Heart left ventricle (tissue), 16 donors: ENCODE measurements around the gene SETDB2. TPM values are rescaled to one million over a fixed set of nuclear protein-coding genes. Genes with fewer than 3 reads are reported as not detected.

Experiments
- ATAC-seq, 4 donors: fragments of 200-7000 bp; cut with Tn5 transposase; one replicate each; pipeline ENCODE4 v1.9.1; 2020 to 2022; ENCODE audit warnings: moderate library complexity in 4 of 4, mild to moderate bottlenecking in 3 of 4, moderate number of reproducible peaks in 1 of 4
- DNase-seq, 5 donors: peaks; one replicate each; pipeline ENCODE4 v3.0.0-alpha.2; 2020
- H3K27ac ChIP-seq, 12 donors: fragments of 200-600 bp; sonication (generic) in 4 of 12; one replicate each; pipeline versions ENCODE4 v1.5.0 to v1.8.0; 2016 to 2022; ENCODE audit warnings: mild to moderate bottlenecking in 2 of 12
- H3K27me3 ChIP-seq, 9 donors: fragments of 200-600 bp; sonication (generic) in 2 of 9; one replicate each; pipeline versions ENCODE4 v1.5.1 to v1.8.0; 2016 to 2022; ENCODE audit warnings: mild to moderate bottlenecking in 3 of 9
- H3K36me3 ChIP-seq, 9 donors: fragments of 200-600 bp; sonication (generic) in 2 of 9; one replicate each; pipeline versions ENCODE4 v1.5.0 to v1.8.0; 2018 to 2022; ENCODE audit warnings: mild to moderate bottlenecking in 2 of 9
- H3K4me1 ChIP-seq, 12 donors: fragments of 200-600 bp; sonication (generic) in 4 of 12; one replicate each; pipeline versions ENCODE4 v1.5.0 to v1.8.0; 2016 to 2022; ENCODE audit warnings: mild to moderate bottlenecking in 3 of 12
- H3K4me3 ChIP-seq, 12 donors: fragments of 200-600 bp; sonication (generic) in 4 of 12; one replicate each; pipeline versions ENCODE4 v1.5.0 to v1.8.0; 2017 to 2022; ENCODE audit warnings: mild to moderate bottlenecking in 9 of 12, moderate library complexity in 4 of 12
- H3K9me3 ChIP-seq, 12 donors: fragments of 200-600 bp; sonication (generic) in 4 of 12; one replicate each; pipeline versions ENCODE4 v1.5.0 to v1.8.0; 2016 to 2022; ENCODE audit warnings: mild to moderate bottlenecking in 1 of 12
- CTCF ChIP-seq, 12 donors: fragments of 200-600 bp; sonication (generic) in 4 of 12; IDR thresholded peaks; one replicate each; pipeline versions ENCODE4 v1.5.0 to v1.8.0; 2018 to 2022; ENCODE audit warnings: antibody characterized with exemption in 12 of 12, mild to moderate bottlenecking in 5 of 12
- POLR2A ChIP-seq, 2 donors: fragments of 450-650 bp; IDR thresholded peaks; one replicate each; pipeline ENCODE4 v1.6.1; 2017; ENCODE audit warnings: antibody characterized with exemption in 2 of 2, mild to moderate bottlenecking in 2 of 2, moderate library complexity in 2 of 2
- WGBS, 4 donors: extraction: QIAGEN DNeasy Blood & Tissue Kit in 2 of 4; methylation state at CpG; one replicate each; pipeline versions ENCODE4 v1.1.5 to v1.1.7; 2013 to 2018; 5-methylcytosine and 5-hydroxymethylcytosine counted together
- intact Hi-C, 10 donors: fragments of 100-400 bp; cut with DNase I; formaldehyde crosslinking; loops; one replicate each; pipeline versions ENCODE4 v1.11.1 to v1.14.2; 2022
- polyA plus RNA-seq, 2 donors: library from polyadenylated mRNA; stranded (reverse); fragments of 200-250 nt; gene quantifications; one replicate each; pipeline ENCODE4 v1.2.3, GENCODE V29; 2013
- total RNA-seq, 9 donors: library from RNA; depleted of rRNA in 2 of 9; stranded (reverse); fragments of >200 nt in 2 of 9; fragmentation: NEBNext Ultra II Directional in 3 of 9; extraction: Animal tissue kit (Norgen Biotek cat#: 25700) in 3 of 9; gene quantifications; one replicate each; pipeline versions ENCODE4 v1.1.0 to v1.2.4, GENCODE V29; 2016 to 2023
- donor health status: ischemic (EF 13 %, LVEDD 7.1; RV severe dilation, severe dysfunction).
- donor health status: healthy with polysubstance abuse.
- donor health status: DM: no; HTN: yes; CAD: no.
- donor health status: DM: no; HTN: no; CAD: no.
- donor health status: ischemic (EF 25% LVEDD 6.9; RV normal size, moderate dysfunction).
- donor health status: ischemic (EF 25% LVEDD 5.7; RV mildly dilated, moderate dysfunction).
- donor health status: healthy.
- donor health status: DM: yes; HTN: yes; CAD: no.
- donor health status: ischemic (EF 35%, LVEDD 5.7; RV mildly dilated, moderate dysfunction).
- donor health status: nonischemic (EF 11% LVEDD 7.7; RV severe dilation, severe dysfunction).
- donor health status: DM: yes; HTN: yes; CAD: no.
- donor health status: PGD.
- donor health status: ischemic (EF 29% LVEDD 5.4; RV normal size, mild dysfunction).
- donor health status: nonischemic (EF 23%, LVEDD 6.1; RV moderate dilation, normal function).

The SETDB2 gene
- total and polyA plus RNA-seq, 11 donors = 3.7 to 19.8 (median 12.9) TPM

GRCh38 chr13:49404703-49405020, 39.4 kb upstream of the SETDB2 start:
- TF ChIP-seq POLR2A (IDR thresholded peaks at IDR 0.05) (no peak), CTCF (IDR thresholded peaks at IDR 0.05) (no peak)
- Histone ChIP-seq H3K27ac (no peak overlapping the region), H3K4me3 (no peak overlapping the region), H3K27me3 (no peaks in the 10 kb centered on the region), H3K4me1 (peaks cover 0 to 7% (median 0%) of the 10 kb centered on the region in 12 donors), H3K9me3 (peaks cover 0 to 25% (median 14%) of the 10 kb centered on the region in 12 donors), H3K36me3 (peaks cover 0 to 7% (median 0%) of the 10 kb centered on the region in 9 donors)
- 69 to 95% (median 83%) methylated on average over 1 of the region's 1 CpG for WGBS, 4 donors
- ATAC-seq = no peak
- DNase-seq = no peak
- intact Hi-C loops = no loop called here

GRCh38 chr13:49407068-49407467, 37.0 kb upstream of the SETDB2 start:
- no peak for ATAC-seq
- intact Hi-C loops = no loop called here
- H3K27me3 ChIP-seq = no peaks in the 10 kb centered on the region
- H3K9me3 ChIP-seq = peaks cover 0 to 25% (median 14%) of the 10 kb centered on the region in 12 donors
- peaks cover 0 to 6% (median 0%) of the 10 kb centered on the region in 12 donors for H3K4me1 ChIP-seq
- H3K4me3 ChIP-seq = no peak overlapping the region
- H3K27ac ChIP-seq = no peak overlapping the region
- TF ChIP-seq CTCF (IDR thresholded peaks at IDR 0.05) (no peak), POLR2A (IDR thresholded peaks at IDR 0.05) (no peak)
- peaks cover 0 to 7% (median 0%) of the 10 kb centered on the region in 9 donors for H3K36me3 ChIP-seq
- 91 to 98% (median 97%) methylated on average over 1 of the region's 1 CpG for WGBS, 4 donors
- DNase-seq = no peak

- Histone ChIP-seq H3K9me3 (peaks cover 0 to 25% (median 14%) of the 10 kb centered on the region in 12 donors), H3K27me3 (no peaks in the 10 kb centered on the region), H3K36me3 (peaks cover 0 to 8% (median 0%) of the 10 kb centered on the region in 9 donors), H3K4me3 (no peak overlapping the region), H3K27ac (peak overlapping the region in 1 of 12 donors; percentile 44), H3K4me1 (peaks cover 0 to 6% (median 0%) of the 10 kb centered on the region in 12 donors)
- DNase-seq = no peak
- TF ChIP-seq CTCF (IDR thresholded peaks at IDR 0.05) (no peak), POLR2A (IDR thresholded peaks at IDR 0.05) (no peak)
- no peak for ATAC-seq
- WGBS, 4 donors = 96 to 99% (median 97%) methylated on average over 4 of the region's 4 CpGs
- intact Hi-C loops = no loop called here
Measured at GRCh38 chr13:49407936-49408335, 36.1 kb upstream of the SETDB2 start.

- Histone ChIP-seq H3K4me1 (peaks cover 0 to 6% (median 0%) of the 10 kb centered on the region in 12 donors), H3K4me3 (no peak overlapping the region), H3K27me3 (no peaks in the 10 kb centered on the region), H3K27ac (peak overlapping the region in 1 of 12 donors; percentile 44), H3K36me3 (peaks cover 0 to 5% (median 0%) of the 10 kb centered on the region in 9 donors), H3K9me3 (peaks cover 0 to 19% (median 13%) of the 10 kb centered on the region in 12 donors)
- WGBS, 4 donors = 80 to 81% (median 81%) methylated on average over 3 of the region's 3 CpGs
- intact Hi-C loops = no loop called here
- DNase-seq (no peak), ATAC-seq (peak in 1 of 4 donors; percentile 26)
- no peak for TF ChIP-seq POLR2A (IDR thresholded peaks at IDR 0.05)
- no peak for TF ChIP-seq CTCF (IDR thresholded peaks at IDR 0.05)
Measured at GRCh38 chr13:49409008-49409407, 35.1 kb upstream of the SETDB2 start.
